ENCODE data around the gene NANOS2.

DNA sequence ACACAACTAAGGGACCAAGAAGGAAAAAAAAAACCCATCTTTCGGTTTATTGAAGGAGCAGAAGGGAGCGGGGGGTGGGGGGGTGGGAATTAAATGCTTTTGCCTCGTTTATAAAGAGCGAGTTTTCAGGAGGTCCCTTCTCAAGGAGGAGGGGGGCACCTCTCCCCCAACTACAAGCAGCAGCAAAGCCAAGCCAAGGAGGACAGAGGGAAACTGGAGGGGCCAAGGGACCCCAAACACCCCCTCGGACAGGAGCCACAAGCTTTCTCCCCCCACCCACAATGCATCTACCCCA lies 31.0 kb downstream of the NANOS2 start:
- TF ChIP-seq, protein P1, sequence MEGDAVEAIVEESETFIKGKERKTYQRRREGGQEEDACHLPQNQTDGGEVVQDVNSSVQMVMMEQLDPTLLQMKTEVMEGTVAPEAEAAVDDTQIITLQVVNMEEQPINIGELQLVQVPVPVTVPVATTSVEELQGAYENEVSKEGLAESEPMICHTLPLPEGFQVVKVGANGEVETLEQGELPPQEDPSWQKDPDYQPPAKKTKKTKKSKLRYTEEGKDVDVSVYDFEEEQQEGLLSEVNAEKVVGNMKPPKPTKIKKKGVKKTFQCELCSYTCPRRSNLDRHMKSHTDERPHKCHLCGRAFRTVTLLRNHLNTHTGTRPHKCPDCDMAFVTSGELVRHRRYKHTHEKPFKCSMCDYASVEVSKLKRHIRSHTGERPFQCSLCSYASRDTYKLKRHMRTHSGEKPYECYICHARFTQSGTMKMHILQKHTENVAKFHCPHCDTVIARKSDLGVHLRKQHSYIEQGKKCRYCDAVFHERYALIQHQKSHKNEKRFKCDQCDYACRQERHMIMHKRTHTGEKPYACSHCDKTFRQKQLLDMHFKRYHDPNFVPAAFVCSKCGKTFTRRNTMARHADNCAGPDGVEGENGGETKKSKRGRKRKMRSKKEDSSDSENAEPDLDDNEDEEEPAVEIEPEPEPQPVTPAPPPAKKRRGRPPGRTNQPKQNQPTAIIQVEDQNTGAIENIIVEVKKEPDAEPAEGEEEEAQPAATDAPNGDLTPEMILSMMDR (IDR thresholded peaks at IDR 0.05) = no peak
- TF ChIP-seq POLR2A (IDR thresholded peaks at IDR 0.05) = no peak
